Epithelial cell of esophagus (primary cell): ENCODE results near the gene BAIAP2L1.

Experiments used
- DNase-seq: peaks from one replicate; pipeline ENCODE4 v3.0.0; 2010; ENCODE audit warnings: low read depth
- H3K4me3 ChIP-seq: 2 replicates; pipeline ENCODE4 v1.5.1; 2011; ENCODE audit warnings: mild to moderate bottlenecking, low read length, control low read depth
- CTCF ChIP-seq: IDR thresholded peaks from 2 replicates; pipeline ENCODE4 v1.5.1; 2011; ENCODE audit warnings: low read depth, mild to moderate bottlenecking, low read length, control low read depth, inconsistent platforms; ENCODE audit not compliant: insufficient read depth; ENCODE audit errors: missing control alignments

Gene BAIAP2L1

DNA sequence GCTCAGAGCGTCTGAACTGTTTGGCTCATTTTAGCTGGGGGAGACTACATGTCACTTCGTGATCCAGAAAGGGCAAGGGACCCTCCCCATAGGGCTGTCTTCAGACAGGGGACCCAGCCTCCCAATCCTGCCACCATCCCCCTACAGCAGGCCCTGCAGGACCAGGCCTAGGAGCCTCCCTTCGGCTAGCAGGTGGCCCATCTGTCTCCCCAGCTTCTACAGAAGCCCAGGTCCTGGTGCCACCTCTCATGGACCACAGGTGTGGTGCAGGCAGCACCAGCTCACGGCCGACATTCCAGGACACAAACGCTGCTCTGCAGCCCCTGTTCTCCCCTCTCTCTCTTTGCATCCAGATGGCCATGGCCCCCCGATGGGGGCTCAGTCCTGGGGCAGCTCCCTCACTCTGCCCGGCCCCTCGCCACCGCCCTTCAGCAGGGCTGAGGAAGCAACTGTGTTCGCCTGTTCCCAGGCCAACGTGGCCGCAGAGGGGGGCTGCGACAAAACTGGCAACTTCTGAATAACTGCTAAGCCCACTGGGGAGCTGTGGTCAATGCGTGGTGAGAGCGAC is 159.1 kb downstream of the BAIAP2L1 start:
- no peak overlapping the region for H3K4me3 ChIP-seq
- TF ChIP-seq CTCF = no peak
- DNase-seq = no peak
